Osteocyte (in vitro differentiated cells): Measurements from ENCODE around the gene GLIS2. TPM values are rescaled to one million over a fixed set of nuclear protein-coding genes. Genes with fewer than 3 reads are reported as not detected.

ENCODE experiments used
- DNase-seq: peaks from one replicate; pipeline ENCODE4 v3.0.0; 2021; ENCODE audit warnings: mixed read lengths; ENCODE audit not compliant: unreplicated experiment; ENCODE audit errors: extremely low spot score
- H3K27ac Mint-ChIP-seq: one replicate; pipeline ENCODE4 v1.8.0; 2021; ENCODE audit warnings: mild to moderate bottlenecking, mixed read lengths; ENCODE audit not compliant: unreplicated experiment
- H3K27me3 Mint-ChIP-seq: one replicate; pipeline ENCODE4 v1.8.0; 2021; ENCODE audit warnings: mixed read lengths; ENCODE audit not compliant: unreplicated experiment
- H3K36me3 Mint-ChIP-seq: one replicate; pipeline ENCODE4 v1.8.0; 2021; ENCODE audit warnings: mixed read lengths; ENCODE audit not compliant: unreplicated experiment
- H3K4me1 Mint-ChIP-seq: one replicate; pipeline ENCODE4 v1.8.0; 2021; ENCODE audit warnings: mixed read lengths; ENCODE audit not compliant: unreplicated experiment
- H3K4me3 Mint-ChIP-seq: one replicate; pipeline ENCODE4 v1.8.0; 2021; ENCODE audit warnings: mild to moderate bottlenecking, moderate library complexity, mixed read lengths; ENCODE audit not compliant: unreplicated experiment
- H3K9me3 Mint-ChIP-seq: one replicate; pipeline ENCODE4 v1.8.0; 2021; ENCODE audit warnings: mixed read lengths; ENCODE audit not compliant: unreplicated experiment
- CTCF ChIP-seq: fragments of 200-600 bp; sonication (generic); IDR thresholded peaks from 2 replicates; pipeline ENCODE4 v1.5.0; 2021; ENCODE audit warnings: antibody characterized with exemption, mild to moderate bottlenecking, moderate library complexity
- total RNA-seq: library from RNA; stranded (reverse); gene quantifications from 2 replicates; pipeline ENCODE4 v1.2.1, GENCODE V29; 2021

The GLIS2 gene
- total RNA-seq, 1 donor from 2014 or later: 59.9 TPM

GRCh38 chr16:4385066-4385788 lies 69.4 kb downstream of the GLIS2 start:
- no peak for TF ChIP-seq CTCF
- peak overlapping the region; percentile 87 for H3K27ac Mint-ChIP-seq
- no peak for DNase-seq
- peaks cover 3% of the 10 kb centered on the region for H3K36me3 Mint-ChIP-seq
- H3K9me3 Mint-ChIP-seq: no peaks in the 10 kb centered on the region
- no peaks in the 10 kb centered on the region for H3K27me3 Mint-ChIP-seq
- H3K4me1 Mint-ChIP-seq: peaks cover 86% of the 10 kb centered on the region
- no peak overlapping the region for H3K4me3 Mint-ChIP-seq

- no peak overlapping the region for H3K4me3 Mint-ChIP-seq
- peak overlapping the region; percentile 87 for H3K27ac Mint-ChIP-seq
- H3K9me3 Mint-ChIP-seq: no peaks in the 10 kb centered on the region
- H3K27me3 Mint-ChIP-seq: no peaks in the 10 kb centered on the region
- DNase-seq: no peak
- no peak for TF ChIP-seq CTCF
- H3K36me3 Mint-ChIP-seq: peaks cover 3% of the 10 kb centered on the region
- peaks cover 82% of the 10 kb centered on the region for H3K4me1 Mint-ChIP-seq
Observed at GRCh38 chr16:4385789-4386450, 70.1 kb downstream of the GLIS2 start.

GRCh38 chr16:4386451-4386805 lies 70.6 kb downstream of the GLIS2 start:
- no peak for TF ChIP-seq CTCF
- peak overlapping the region; percentile 87 for H3K27ac Mint-ChIP-seq
- DNase-seq: no peak

GRCh38 chr16:4386951-4387565 lies 71.2 kb downstream of the GLIS2 start:
- peaks cover 92% of the 10 kb centered on the region for H3K4me1 Mint-ChIP-seq
- peak overlapping the region; percentile 87 for H3K27ac Mint-ChIP-seq

More at GRCh38 chr16:4386451-4386805, 70.6 kb downstream of the GLIS2 start:
- no peaks in the 10 kb centered on the region for H3K9me3 Mint-ChIP-seq
- H3K27me3 Mint-ChIP-seq: no peaks in the 10 kb centered on the region
- H3K36me3 Mint-ChIP-seq: peaks cover 3% of the 10 kb centered on the region
- peaks cover 85% of the 10 kb centered on the region for H3K4me1 Mint-ChIP-seq
- no peak overlapping the region for H3K4me3 Mint-ChIP-seq

More at GRCh38 chr16:4386951-4387565, 71.2 kb downstream of the GLIS2 start:
- no peak for DNase-seq
- TF ChIP-seq CTCF: no peak
- Mint-ChIP-seq H3K36me3 (peaks cover 3% of the 10 kb centered on the region), H3K27me3 (no peaks in the 10 kb centered on the region), H3K9me3 (no peaks in the 10 kb centered on the region), H3K4me3 (no peak overlapping the region)
